HG02943 (cell line): Measurements from ENCODE around the gene AHNAK2.
"Not testable (repeated sequence)": the region's sequence is repeated elsewhere in the genome, so short reads cannot be mapped to it uniquely, and the experiment has no call there.

Source experiments
- ATAC-seq: cut with Tn5 transposase; IDR thresholded peaks from one replicate; pipeline ENCODE4 v1.9.1; 2021; ENCODE audit warnings: mild to moderate bottlenecking, low read depth, moderate library complexity; ENCODE audit not compliant: unreplicated experiment

Gene AHNAK2

DNA sequence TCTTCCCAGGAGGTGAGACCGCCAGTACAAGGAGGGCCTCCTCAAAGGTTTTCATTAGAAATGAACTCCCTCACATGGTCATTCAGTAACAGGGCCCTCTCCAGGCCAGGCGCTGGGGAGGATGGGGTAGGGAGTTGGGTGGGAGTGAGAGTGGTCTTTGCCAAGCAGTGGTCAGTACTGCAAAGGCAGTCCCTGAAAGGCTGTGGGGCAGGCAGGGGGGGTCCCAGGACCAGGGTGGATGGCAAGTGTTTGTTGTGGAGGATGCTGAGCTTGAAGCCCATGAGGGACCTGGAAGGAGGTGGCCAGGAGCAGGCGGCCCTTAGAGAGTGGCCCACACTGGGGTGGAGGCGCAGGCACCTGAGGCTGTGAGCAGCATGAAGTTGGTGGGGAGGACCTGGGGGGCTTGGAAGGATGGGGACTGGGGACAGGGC is 87.0 kb downstream of the AHNAK2 start:
- ATAC-seq, result no peak

DNA sequence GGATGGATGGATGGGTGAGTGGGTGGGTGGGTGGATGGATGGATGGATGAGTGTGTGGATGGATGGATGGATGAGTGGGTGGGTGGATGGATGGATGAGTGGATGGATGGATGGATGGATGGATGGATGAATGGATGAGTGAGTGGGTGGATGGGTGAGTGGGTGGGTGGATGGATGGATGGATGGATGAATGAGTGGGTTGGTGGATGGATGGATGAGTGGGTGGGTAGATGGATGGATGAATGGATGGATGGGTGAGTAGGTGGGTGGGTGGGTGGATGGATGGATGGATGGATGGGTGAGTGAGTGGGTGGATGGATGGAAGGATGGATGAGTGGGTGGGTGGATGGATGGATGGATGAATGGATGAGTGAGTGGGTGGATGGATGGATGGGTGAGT is 87.9 kb downstream of the AHNAK2 start:
- ATAC-seq, result not testable (repeated sequence)

DNA sequence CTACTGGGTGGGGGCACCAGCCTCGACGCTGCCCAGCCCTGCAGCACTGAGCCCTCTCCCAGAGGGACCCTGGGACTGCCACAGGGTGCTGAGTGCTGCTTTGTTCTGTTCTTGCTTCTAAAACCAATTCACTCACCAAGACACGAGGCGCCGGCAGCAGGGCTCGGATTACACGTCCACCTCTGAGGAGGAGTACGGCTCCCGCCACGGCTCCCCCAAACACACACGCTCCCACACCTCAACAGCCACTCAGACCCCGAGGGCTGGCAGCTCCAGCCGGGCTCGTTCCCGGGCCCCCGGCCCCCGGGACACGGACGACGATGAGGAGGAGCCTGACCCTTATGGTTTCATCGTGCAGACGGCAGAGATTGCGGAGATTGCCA is 88.8 kb downstream of the AHNAK2 start:
- ATAC-seq, result no peak

DNA sequence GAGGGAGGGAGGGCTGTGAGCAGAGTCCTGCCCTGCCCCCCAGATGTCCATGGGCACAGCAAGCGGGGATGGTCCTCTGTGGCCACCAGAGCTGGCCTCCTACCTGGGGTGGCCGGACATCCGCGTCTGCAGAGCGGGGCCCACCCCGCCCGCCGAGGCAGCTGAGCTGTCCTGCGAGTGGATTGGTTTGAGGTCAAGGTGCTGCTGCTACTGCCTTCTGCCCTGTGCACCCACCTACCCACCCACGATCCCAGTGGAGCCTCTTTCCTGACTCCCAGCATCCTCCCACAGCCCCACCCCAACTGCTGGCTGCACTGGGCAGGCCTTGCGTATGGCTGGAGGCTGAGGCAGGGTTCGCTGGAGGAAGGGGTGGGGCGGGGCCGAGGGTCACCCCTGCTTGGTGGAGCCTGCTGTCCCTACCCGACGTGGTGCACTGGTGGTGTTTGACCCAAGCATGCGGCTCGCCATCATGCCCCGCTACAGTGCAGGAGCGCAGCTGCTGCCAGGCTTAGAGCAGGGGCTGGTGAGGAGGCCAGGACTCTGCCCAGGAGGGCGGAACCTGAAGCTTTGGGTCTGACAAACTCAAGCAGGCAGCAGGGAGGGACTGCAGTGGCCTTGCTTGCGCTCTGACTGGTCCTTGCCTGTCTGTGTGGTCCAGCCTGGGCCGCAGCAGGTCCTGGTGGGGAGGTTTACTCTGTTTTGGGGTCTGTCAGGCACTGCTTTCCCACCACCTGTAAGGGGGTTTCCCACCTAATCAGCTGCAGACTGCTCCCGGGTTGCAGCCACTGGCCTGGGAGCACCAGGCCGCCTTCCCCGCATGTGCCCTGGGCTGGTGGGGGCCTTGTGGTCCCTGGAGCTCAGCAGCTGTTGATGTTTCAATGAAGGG is 89.4 kb downstream of the AHNAK2 start:
- no peak for ATAC-seq

DNA sequence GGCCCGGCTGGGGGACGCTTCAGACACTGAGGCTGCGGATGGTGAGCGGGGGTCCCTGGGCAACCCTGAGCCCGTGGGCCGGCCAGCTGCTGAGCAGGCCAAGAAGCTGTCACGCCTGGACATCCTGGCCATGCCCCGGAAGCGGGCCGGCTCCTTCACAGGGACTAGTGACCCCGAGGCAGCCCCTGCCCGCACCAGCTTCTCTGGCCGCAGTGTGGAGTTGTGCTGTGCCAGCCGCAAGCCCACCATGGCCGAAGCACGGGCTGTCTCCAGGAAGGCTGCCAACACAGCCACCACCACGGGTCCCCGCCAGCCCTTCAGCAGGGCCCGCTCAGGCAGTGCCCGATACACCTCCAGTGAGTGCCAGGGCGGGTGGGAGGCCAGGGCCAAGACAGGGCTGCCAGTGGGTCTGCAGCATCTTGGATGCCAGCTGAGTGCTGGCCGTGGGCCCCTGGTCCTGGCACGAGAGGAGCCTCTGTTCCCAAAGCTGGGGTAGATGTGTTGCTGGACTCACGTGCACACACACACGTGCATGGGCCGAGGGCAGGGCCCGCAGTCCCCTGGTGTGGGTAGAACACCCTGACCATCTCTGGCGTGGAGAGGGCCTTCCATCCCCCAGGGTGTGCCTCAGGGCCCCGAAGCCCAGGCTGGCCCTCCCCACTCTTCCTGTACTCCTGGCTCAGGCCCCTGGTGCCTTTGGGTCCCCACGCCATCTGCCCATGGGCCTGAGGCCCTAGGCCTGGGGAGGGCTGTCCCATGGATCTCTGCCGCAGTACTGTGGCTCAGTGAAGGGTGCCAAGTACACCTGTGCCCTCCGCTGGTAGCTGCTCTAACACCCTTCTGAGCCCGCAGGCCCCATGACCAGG is 90.3 kb downstream of the AHNAK2 start:
- ATAC-seq, result no peak
